SK-N-MC (cell line): Measurements from ENCODE around the gene CCL4.
"Not testable (repeated sequence)": the region's sequence is repeated elsewhere in the genome, so short reads cannot be mapped to it uniquely, and the experiment has no call there.

Experiments used
- FOXP2 ChIP-seq: optimal IDR thresholded peaks from 2 replicates; pipeline ENCODE3; 2011; ENCODE audit warnings: mild to moderate bottlenecking, moderate library complexity; ENCODE audit not compliant: insufficient read depth; ENCODE audit errors: extremely low read length, control extremely low read depth
- POLR2AphosphoS5 ChIP-seq: IDR thresholded peaks from 2 replicates; pipeline ENCODE4 v1.6.1; 2012; ENCODE audit warnings: mild to moderate bottlenecking, low read depth, low read length, borderline replicate concordance

- TF ChIP-seq POLR2AphosphoS5, FOXP2: not testable (repeated sequence)
Observed at GRCh38 chr17:36121099-36121498, 17.5 kb downstream of the CCL4 start.
